Measurements from ENCODE around the gene NHEJ1.

- TF ChIP-seq EZH2 (IDR thresholded peaks at IDR 0.05; ENCODE audit: low read length, unreplicated experiment) (no peak), CTCF (conservative IDR thresholded peaks at IDR 0.05; ENCODE audit: low read depth, low read length) (no peak)
Observed at GRCh38 chr2:219169930-219170654, 9.5 kb upstream of the NHEJ1 start, which contains the start of gene SLC23A3.

Measured in PC-3 (cell line).